B cell (primary cell): Measurements from ENCODE around the gene DCDC1. TPM values are rescaled to one million over a fixed set of nuclear protein-coding genes. Genes with fewer than 3 reads are reported as not detected.

Experiments
- ATAC-seq: fragments of 200-7000 bp; cut with Tn5 transposase; one replicate; pipeline ENCODE4 v1.10.0; 2021; ENCODE audit warnings: low read depth, mild to moderate bottlenecking, moderate number of reproducible peaks, moderate library complexity
- CTCF ChIA-PET: fragments of 350-600 bp; sonication (Branson Sonifier 250); formaldehyde crosslinking; loops from one replicate; lab custom pipeline; 2021; ENCODE audit warnings: antibody characterized with exemption, inconsistent platforms; lab: Charles Lee
- POLR2A ChIA-PET: fragments of 350-600 bp; sonication (Branson Sonifier 250); formaldehyde crosslinking; loops from one replicate; lab custom pipeline; 2021; ENCODE audit warnings: antibody characterized with exemption; lab: Charles Lee
- DNase-seq: peaks from one replicate; pipeline ENCODE4 v3.0.0; 2013
- H2AFZ ChIP-seq: 2 replicates; pipeline ENCODE4 v1.6.1; 2012; ENCODE audit warnings: mild to moderate bottlenecking, low read depth, low read length; ENCODE audit not compliant: insufficient read depth, poor library complexity, severe bottlenecking
- H3K27ac ChIP-seq, 2 donors: 1 replicate in 1 of 2; 2 replicates in 1 of 2; pipeline ENCODE4 v1.5.1; 2012 to 2013; ENCODE audit warnings: low read length in 2 of 2, mild to moderate bottlenecking in 2 of 2, moderate library complexity in 1 of 2
- H3K27me3 ChIP-seq, 4 experiments: fragments of 200-600 bp in 1 of 4; sonication (generic) in 1 of 4; replicated peaks in 1 of 4; 1 replicate in 2 of 4; 2 replicates in 2 of 4; pipeline versions ENCODE4 v1.6.1 to v1.7.0; 2013 to 2016; ENCODE audit warnings: low read length in 3 of 4, mild to moderate bottlenecking in 2 of 4, mixed read lengths in 1 of 4, moderate library complexity in 1 of 4; ENCODE audit not compliant: insufficient read depth in 4 of 4, control insufficient read depth in 3 of 4; ENCODE audit errors: control extremely low read depth in 1 of 4
- H3K36me3 ChIP-seq, 2 experiments: replicated peaks in 1 of 2; 1 replicate in 1 of 2; 2 replicates in 1 of 2; pipeline versions ENCODE4 v1.6.1 to v1.7.1; 2013; ENCODE audit warnings: low read length in 1 of 2; ENCODE audit not compliant: insufficient read depth in 2 of 2, control insufficient read depth in 1 of 2; ENCODE audit errors: control extremely low read depth in 1 of 2, extremely low read depth in 1 of 2
- H3K4me1 ChIP-seq, 2 donors: fragments of 200-600 bp in 1 of 2; sonication (generic) in 1 of 2; 1 replicate in 1 of 2; 2 replicates in 1 of 2; pipeline versions ENCODE4 v1.5.1 to v1.6.1; 2013 to 2017; ENCODE audit warnings: low read length in 2 of 2; ENCODE audit not compliant: control insufficient read depth in 2 of 2, insufficient read depth in 2 of 2
- H3K4me2 ChIP-seq: replicated peaks from 2 replicates; pipeline ENCODE3; 2012; ENCODE audit warnings: mild to moderate bottlenecking, low read depth, low read length; ENCODE audit not compliant: poor library complexity, severe bottlenecking
- H3K4me3 ChIP-seq, 5 experiments: fragments of 200-600 bp in 1 of 5; sonication (generic) in 1 of 5; 1 replicate in 3 of 5; 2 replicates in 2 of 5; pipeline versions ENCODE4 v1.5.1 to v1.7.0; 2011 to 2016; ENCODE audit warnings: low read length in 4 of 5, mild to moderate bottlenecking in 4 of 5, low read depth in 2 of 5, control low read depth in 1 of 5, moderate library complexity in 1 of 5; ENCODE audit not compliant: insufficient read depth in 1 of 5; ENCODE audit errors: control extremely low read depth in 1 of 5, extremely low read depth in 1 of 5
- H3K79me2 ChIP-seq: fragments of 200-600 bp; sonication (generic); one replicate; pipeline ENCODE4 v1.6.0; 2016; ENCODE audit warnings: low read length; ENCODE audit not compliant: control insufficient read depth, insufficient read depth
- H3K9ac ChIP-seq: fragments of 200-600 bp; sonication (generic); 2 replicates; pipeline ENCODE4 v1.6.1; 2017; ENCODE audit warnings: mild to moderate bottlenecking, low read length, moderate library complexity
- H3K9me3 ChIP-seq, 3 donors: one replicate each; pipeline versions ENCODE4 v1.6.1 to v1.7.1; 2013; ENCODE audit warnings: low read length in 2 of 3; ENCODE audit not compliant: control insufficient read depth in 2 of 3, insufficient read depth in 1 of 3; ENCODE audit errors: control extremely low read depth in 1 of 3
- H4K20me1 ChIP-seq: 2 replicates; pipeline ENCODE4 v1.6.0; 2012; ENCODE audit warnings: mild to moderate bottlenecking, low read length; ENCODE audit not compliant: insufficient read depth, control insufficient read depth, poor library complexity, severe bottlenecking
- H3K27ac Mint-ChIP-seq: one replicate; pipeline ENCODE4 v1.8.0; 2021; ENCODE audit warnings: mixed read lengths
- H3K27me3 Mint-ChIP-seq: one replicate; pipeline ENCODE4 v1.8.0; 2021; ENCODE audit warnings: mixed read lengths
- H3K4me1 Mint-ChIP-seq: one replicate; pipeline ENCODE4 v1.8.0; 2021; ENCODE audit warnings: mixed read lengths
- H3K4me3 Mint-ChIP-seq: one replicate; pipeline ENCODE4 v1.8.0; 2021; ENCODE audit warnings: mixed read lengths
- H3K9me3 Mint-ChIP-seq: one replicate; pipeline ENCODE4 v1.8.0; 2022; ENCODE audit warnings: mixed read lengths; ENCODE audit not compliant: insufficient read depth
- CTCF ChIP-seq: fragments of 200-600 bp; IDR thresholded peaks from one replicate; pipeline ENCODE4 v1.8.0; 2022; ENCODE audit warnings: antibody characterized with exemption, mild to moderate bottlenecking
- EZH2 ChIP-seq: IDR thresholded peaks from 2 replicates; pipeline ENCODE4 v1.6.1; 2012; ENCODE audit warnings: borderline replicate concordance, low read depth, mild to moderate bottlenecking, moderate library complexity, low read length; ENCODE audit not compliant: insufficient read depth, poor library complexity, severe bottlenecking
- WGBS: methylation state at CpG from one replicate; pipeline ENCODE4 v1.1.5; 2013; ENCODE audit warnings: missing lambda C conversion rate; ENCODE audit not compliant: insufficient coverage; 5-methylcytosine and 5-hydroxymethylcytosine counted together
- intact Hi-C: fragments of 100-400 bp; cut with micrococcal nuclease; formaldehyde crosslinking; loops from one replicate; pipeline ENCODE4 v1.10.0; 2022
- polyA plus RNA-seq: library from polyadenylated mRNA; depleted of rRNA; stranded (reverse); fragments of >200 nt; gene quantifications from 2 replicates; pipeline ENCODE4 v1.2.3, GENCODE V29; 2012
- total RNA-seq, 2 donors: library from RNA; stranded (reverse); fragments of 120-200 nt in 1 of 2; gene quantifications; 1 replicate in 1 of 2; 2 replicates in 1 of 2; pipeline versions ENCODE4 v1.2.3 to v1.2.4, GENCODE V29; 2013 to 2022

Gene DCDC1
- total and polyA plus RNA-seq, 2 donors (not counting 1 experiment from before 2014, with no cell fraction given): not detected

- intact Hi-C loops: no loop called here
These were observed 460.7 kb downstream of the DCDC1 start for GRCh38 chr11:30908857-30909256.

GRCh38 chr11:30908272-30908671 is 461.3 kb downstream of the DCDC1 start:
- no CpG with 5 or more reads among the region's 2 CpGs for WGBS
- ChIA-PET POLR2A (no interaction called here), CTCF (interaction anchor here (0.9 kb wide), 1 partner anchor 9 kb away, joined by 3 read pairs; no protein-coding TSS in a partner anchor)
- Histone ChIP-seq H3K27me3 (no peaks in the 10 kb centered on the region), H3K9me3 (no peaks in the 10 kb centered on the region), H4K20me1 (no peaks in the 10 kb centered on the region), H3K4me3 (no peak overlapping the region), H3K4me2 (no peak overlapping the region), H3K79me2 (no peaks in the 10 kb centered on the region), H3K36me3 (no peaks in the 10 kb centered on the region), H3K27ac (no peak overlapping the region), H2AFZ (no peak overlapping the region), H3K9ac (no peak overlapping the region), H3K4me1 (no peaks in the 10 kb centered on the region)
- intact Hi-C loops: no loop called here
- no peaks in the 10 kb centered on the region for H3K4me1 Mint-ChIP-seq
- H3K9me3 Mint-ChIP-seq: no peaks in the 10 kb centered on the region
- DNase-seq (no peak), ATAC-seq (no peak)
- no peak for TF ChIP-seq CTCF
- TF ChIP-seq EZH2: no peak
- H3K4me3 Mint-ChIP-seq: no peak overlapping the region
- H3K27ac Mint-ChIP-seq: no peak overlapping the region
- H3K27me3 Mint-ChIP-seq: peaks cover under 1% of the 10 kb centered on the region

More at GRCh38 chr11:30908857-30909256, 460.7 kb downstream of the DCDC1 start:
- H3K27me3 Mint-ChIP-seq: peaks cover 4% of the 10 kb centered on the region
- no peak overlapping the region for H3K4me2 ChIP-seq
- H3K4me3 Mint-ChIP-seq: no peak overlapping the region
- TF ChIP-seq EZH2 (no peak), CTCF (no peak)
- WGBS: no CpG with 5 or more reads among the region's 1 CpG
- no peaks in the 10 kb centered on the region for H3K27me3 ChIP-seq
- H3K27ac Mint-ChIP-seq: no peak overlapping the region
- H3K27ac ChIP-seq: no peak overlapping the region
- DNase-seq: no peak
- H3K4me3 ChIP-seq: no peak overlapping the region
- no peaks in the 10 kb centered on the region for H3K79me2 ChIP-seq
- H2AFZ ChIP-seq: no peak overlapping the region
- no peak overlapping the region for H3K9ac ChIP-seq
- ChIA-PET POLR2A (no interaction called here), CTCF (no interaction called here)
- H3K4me1 Mint-ChIP-seq: no peaks in the 10 kb centered on the region
- no peaks in the 10 kb centered on the region for H3K36me3 ChIP-seq
- no peaks in the 10 kb centered on the region for H3K9me3 Mint-ChIP-seq
- no peaks in the 10 kb centered on the region for H4K20me1 ChIP-seq
- no peaks in the 10 kb centered on the region for H3K9me3 ChIP-seq
- ATAC-seq: no peak
- no peaks in the 10 kb centered on the region for H3K4me1 ChIP-seq
